ENCODE data around the gene CYB561. TPM values are rescaled to one million over a fixed set of nuclear protein-coding genes. Genes with fewer than 3 reads are reported as not detected.

CYB561 gene
- total RNA-seq, 1 donor = 5.1 TPM

- Histone ChIP-seq H3K4me1 (ENCODE audit: insufficient read depth, low read length) (no peaks in the 10 kb centered on the region), H3K9me3 (ENCODE audit: low read depth, low read length) (no peaks in the 10 kb centered on the region), H3K4me3 (ENCODE audit: low read length) (no peak overlapping the region), H3K27me3 (ENCODE audit: insufficient read depth, low read length) (no peaks in the 10 kb centered on the region)
Measured at GRCh38 chr17:63483655-63484575, 37.8 kb upstream of the CYB561 start.

GRCh38 chr17:63483038-63483437, 36.9 kb upstream of the CYB561 start:
- H3K4me1 ChIP-seq (ENCODE audit: insufficient read depth, low read length) = peaks cover 2% of the 10 kb centered on the region
- H3K27me3 ChIP-seq (ENCODE audit: insufficient read depth, low read length) = peaks cover 8% of the 10 kb centered on the region
- no peak overlapping the region for H3K4me3 ChIP-seq (ENCODE audit: low read length)
- H3K9me3 ChIP-seq (ENCODE audit: low read depth, low read length) = no peaks in the 10 kb centered on the region

- Histone ChIP-seq H3K9me3 (ENCODE audit: low read depth, low read length) (no peaks in the 10 kb centered on the region), H3K27me3 (ENCODE audit: insufficient read depth, low read length) (peaks cover 13% of the 10 kb centered on the region), H3K4me3 (ENCODE audit: low read length) (no peak overlapping the region), H3K4me1 (ENCODE audit: insufficient read depth, low read length) (peaks cover 7% of the 10 kb centered on the region)
Measured at GRCh38 chr17:63482509-63482908, 36.4 kb upstream of the CYB561 start.

GRCh38 chr17:63481488-63481870, 35.4 kb upstream of the CYB561 start:
- Histone ChIP-seq H3K4me3 (ENCODE audit: low read length) (no peak overlapping the region), H3K9me3 (ENCODE audit: low read depth, low read length) (no peaks in the 10 kb centered on the region), H3K27me3 (ENCODE audit: insufficient read depth, low read length) (peaks cover 15% of the 10 kb centered on the region), H3K4me1 (ENCODE audit: insufficient read depth, low read length) (peaks cover 12% of the 10 kb centered on the region)

GRCh38 chr17:63480826-63481487, 34.9 kb upstream of the CYB561 start:
- H3K9me3 ChIP-seq (ENCODE audit: low read depth, low read length) = no peaks in the 10 kb centered on the region

GRCh38 chr17:63480192-63480784, 34.2 kb upstream of the CYB561 start:
- Histone ChIP-seq H3K4me1 (ENCODE audit: insufficient read depth, low read length) (peaks cover 12% of the 10 kb centered on the region), H3K27me3 (ENCODE audit: insufficient read depth, low read length) (peaks cover 23% of the 10 kb centered on the region), H3K4me3 (ENCODE audit: low read length) (no peak overlapping the region), H3K9me3 (ENCODE audit: low read depth, low read length) (no peaks in the 10 kb centered on the region)

More at GRCh38 chr17:63480826-63481487, 34.9 kb upstream of the CYB561 start:
- Histone ChIP-seq H3K27me3 (ENCODE audit: insufficient read depth, low read length) (peaks cover 18% of the 10 kb centered on the region), H3K4me3 (ENCODE audit: low read length) (no peak overlapping the region), H3K4me1 (ENCODE audit: insufficient read depth, low read length) (peaks cover 12% of the 10 kb centered on the region)

GRCh38 chr17:63479495-63480184, 33.5 kb upstream of the CYB561 start:
- Histone ChIP-seq H3K4me3 (ENCODE audit: low read length) (no peak overlapping the region), H3K9me3 (ENCODE audit: low read depth, low read length) (no peaks in the 10 kb centered on the region), H3K27me3 (ENCODE audit: insufficient read depth, low read length) (peaks cover 26% of the 10 kb centered on the region), H3K4me1 (ENCODE audit: insufficient read depth, low read length) (peaks cover 12% of the 10 kb centered on the region)

GRCh38 chr17:63478814-63479494, 32.8 kb upstream of the CYB561 start:
- Histone ChIP-seq H3K9me3 (ENCODE audit: low read depth, low read length) (no peaks in the 10 kb centered on the region), H3K4me3 (ENCODE audit: low read length) (no peak overlapping the region), H3K4me1 (ENCODE audit: insufficient read depth, low read length) (peaks cover 12% of the 10 kb centered on the region), H3K27me3 (ENCODE audit: insufficient read depth, low read length) (peaks cover 28% of the 10 kb centered on the region)

GRCh38 chr17:63477480-63478440, 31.7 kb upstream of the CYB561 start:
- peaks cover 28% of the 10 kb centered on the region for H3K27me3 ChIP-seq (ENCODE audit: insufficient read depth, low read length)
- H3K4me3 ChIP-seq (ENCODE audit: low read length) = no peak overlapping the region

GRCh38 chr17:63476854-63477479, 30.9 kb upstream of the CYB561 start, which contains the start of gene ACE:
Gene ACE, plus strand, starts transcription at chr17:63477061. Its CDS starts 34 bp downstream, at chr17:63477095.
- Histone ChIP-seq H3K4me3 (ENCODE audit: low read length) (peak within 1 kb of the TSS; percentile 18), H3K27me3 (ENCODE audit: insufficient read depth, low read length) (peaks cover 28% of the 10 kb centered on the region), H3K9me3 (ENCODE audit: low read depth, low read length) (no peaks in the 10 kb centered on the region), H3K4me1 (ENCODE audit: insufficient read depth, low read length) (peaks cover 12% of the 10 kb centered on the region)

More at GRCh38 chr17:63477480-63478440, 31.7 kb upstream of the CYB561 start:
- Histone ChIP-seq H3K9me3 (ENCODE audit: low read depth, low read length) (no peaks in the 10 kb centered on the region), H3K4me1 (ENCODE audit: insufficient read depth, low read length) (peaks cover 12% of the 10 kb centered on the region)

GRCh38 chr17:63476459-63476853, 30.4 kb upstream of the CYB561 start:
- peaks cover 12% of the 10 kb centered on the region for H3K4me1 ChIP-seq (ENCODE audit: insufficient read depth, low read length)
- H3K9me3 ChIP-seq (ENCODE audit: low read depth, low read length) = no peaks in the 10 kb centered on the region
- H3K4me3 ChIP-seq (ENCODE audit: low read length) = peak overlapping the region; percentile 18
- H3K27me3 ChIP-seq (ENCODE audit: insufficient read depth, low read length) = peaks cover 28% of the 10 kb centered on the region

- Histone ChIP-seq H3K4me3 (ENCODE audit: low read length) (no peak overlapping the region), H3K9me3 (ENCODE audit: low read depth, low read length) (no peaks in the 10 kb centered on the region), H3K4me1 (ENCODE audit: insufficient read depth, low read length) (peaks cover 12% of the 10 kb centered on the region), H3K27me3 (ENCODE audit: insufficient read depth, low read length) (peaks cover 28% of the 10 kb centered on the region)
Measured at GRCh38 chr17:63475491-63476412, 29.6 kb upstream of the CYB561 start.

All from mononuclear cell (primary cell).